GM21737 (cell line): Measurements from ENCODE around the gene CYP1A1.

Experiments used
- ATAC-seq: cut with Tn5 transposase; IDR thresholded peaks from one replicate; pipeline ENCODE4 v1.9.1; 2021; ENCODE audit warnings: mild to moderate bottlenecking, moderate library complexity; ENCODE audit not compliant: unreplicated experiment

CYP1A1 gene

DNA sequence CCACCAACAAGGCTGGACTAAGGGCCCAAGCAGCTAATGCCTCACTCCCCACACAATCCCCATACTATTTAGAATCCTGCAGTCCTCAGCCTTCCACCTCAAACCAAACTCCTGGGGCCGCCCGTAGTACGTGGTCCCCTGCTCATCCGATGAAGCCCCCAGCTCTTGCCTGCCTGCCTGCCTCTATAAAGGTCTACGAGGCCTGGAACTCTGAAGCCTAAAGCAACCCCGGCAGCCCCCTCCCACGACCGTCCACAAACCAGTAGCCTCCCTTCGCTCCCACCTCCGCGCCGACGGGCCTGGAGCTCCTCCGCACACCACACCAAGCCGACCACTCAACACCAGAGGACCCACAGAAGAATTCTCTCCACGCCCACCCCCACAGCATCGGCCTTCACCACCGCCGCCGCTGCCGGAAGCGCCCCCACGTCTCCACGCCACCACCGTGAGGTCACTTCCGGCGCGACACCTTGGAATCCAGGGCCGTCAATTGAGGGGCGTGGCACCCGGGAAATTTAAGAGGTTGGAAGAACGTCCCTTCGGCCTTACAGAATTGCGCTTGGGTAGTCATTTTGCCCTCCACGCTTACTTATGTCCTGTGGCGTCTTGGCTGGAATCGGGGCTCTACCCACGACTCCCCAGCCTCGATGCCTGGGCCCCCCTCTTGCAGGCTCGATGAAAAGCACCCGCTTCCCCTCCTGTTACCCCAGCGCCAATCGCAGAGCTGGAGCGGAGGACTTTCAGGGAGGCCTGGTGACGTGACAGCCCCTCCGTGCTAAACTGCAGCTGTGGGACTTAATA lies 29.5 kb downstream of the CYP1A1 start, which contains the start of gene EDC3:
Gene EDC3 (minus strand): TSS at position 428 of the 801 bp plus-strand sequence. CDS start 20,900 bp downstream, outside the sequence.
- ATAC-seq = peak; percentile 78

DNA sequence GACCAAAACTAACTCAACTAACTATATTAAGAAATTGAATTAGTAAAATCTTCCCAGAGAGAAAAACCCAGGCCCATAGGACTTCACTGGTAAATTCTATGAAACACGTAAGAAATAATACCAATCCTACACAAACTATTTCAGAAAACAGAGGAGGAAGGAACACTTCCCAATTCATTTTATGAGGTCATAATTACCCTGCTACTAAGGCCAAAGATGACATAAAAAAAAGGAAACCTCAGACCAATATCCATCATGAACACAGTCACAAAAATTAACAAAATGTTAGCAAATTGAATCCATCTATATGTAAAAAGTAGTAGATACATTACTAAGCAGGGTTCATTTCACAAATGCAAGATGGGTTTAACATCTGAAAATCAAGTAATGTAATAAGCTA lies 33.0 kb downstream of the CYP1A1 start:
- ATAC-seq = no peak

DNA sequence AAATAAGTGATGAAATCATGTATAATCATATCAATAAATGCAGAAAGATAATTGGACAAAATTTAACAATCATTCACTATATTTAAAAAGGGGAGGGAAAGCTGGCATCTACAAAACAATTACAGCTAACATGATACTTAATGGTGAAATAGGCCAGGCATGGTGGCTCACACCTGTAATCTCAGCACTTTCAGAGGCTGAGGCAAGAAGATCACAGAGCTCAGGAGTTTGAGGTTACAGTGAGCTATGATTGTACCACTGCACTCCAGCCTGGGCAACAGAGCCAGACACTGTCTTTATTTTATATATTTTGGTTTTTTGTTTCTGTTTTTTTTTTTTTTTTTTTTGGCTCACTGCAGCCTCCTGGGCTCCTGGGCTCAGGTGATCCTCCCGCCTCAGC lies 41.6 kb downstream of the CYP1A1 start:
- ATAC-seq = no peak

DNA sequence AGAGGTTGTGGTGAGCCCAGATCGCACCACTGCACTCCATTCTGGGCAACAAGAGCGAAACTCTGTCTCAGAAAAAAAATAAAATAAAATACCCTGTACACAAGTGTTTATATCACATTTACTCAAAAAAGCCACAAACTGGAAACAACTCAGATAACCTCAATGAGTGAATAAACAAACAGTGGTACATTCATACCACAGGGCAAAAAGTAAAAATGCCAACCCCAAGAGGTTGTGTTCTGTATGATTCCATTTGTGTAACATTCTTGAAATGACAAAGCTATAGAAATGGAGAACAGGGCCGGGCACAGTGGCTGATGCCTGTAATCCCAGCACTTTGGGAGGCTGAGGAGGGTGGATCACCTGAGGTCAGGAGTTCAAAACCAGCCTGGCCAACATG lies 42.4 kb downstream of the CYP1A1 start:
- ATAC-seq = no peak

DNA sequence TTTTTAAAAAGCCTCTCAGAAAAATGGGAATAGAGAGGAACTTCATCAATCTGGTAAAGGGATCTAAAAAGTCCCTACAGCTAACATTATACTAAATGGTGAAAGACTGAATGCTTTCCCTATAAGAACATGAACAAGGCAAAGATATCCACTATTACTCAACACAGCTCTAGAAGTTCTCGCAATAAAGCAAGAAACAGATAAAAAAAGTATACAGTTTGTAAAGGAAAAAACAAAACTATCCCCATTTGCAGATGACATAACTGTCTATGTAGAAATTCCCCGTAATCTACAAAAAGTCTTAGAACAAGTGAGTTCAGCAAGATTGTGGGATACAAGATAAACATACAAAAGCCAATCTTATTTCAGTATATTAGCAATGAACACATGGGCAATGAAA lies 44.9 kb downstream of the CYP1A1 start:
- ATAC-seq = no peak

DNA sequence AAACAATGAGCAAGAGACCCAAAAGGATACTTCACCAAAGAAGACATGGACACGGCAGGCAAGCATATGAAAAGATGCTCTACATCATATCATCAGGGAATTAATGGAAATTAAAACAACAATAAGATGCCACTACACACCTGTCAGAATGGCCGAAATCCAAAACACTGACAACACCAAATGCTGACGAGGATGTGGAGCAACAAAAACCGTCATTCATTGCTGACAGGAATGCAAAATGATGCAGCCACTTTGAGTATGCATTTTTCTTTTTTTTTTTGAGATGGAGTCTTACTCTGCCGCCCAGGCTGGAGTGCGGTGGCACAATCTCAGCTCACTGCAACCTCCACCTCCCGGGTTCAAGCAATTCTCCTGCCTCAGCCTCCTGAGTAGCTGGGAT lies 48.5 kb downstream of the CYP1A1 start:
- no peak for ATAC-seq

DNA sequence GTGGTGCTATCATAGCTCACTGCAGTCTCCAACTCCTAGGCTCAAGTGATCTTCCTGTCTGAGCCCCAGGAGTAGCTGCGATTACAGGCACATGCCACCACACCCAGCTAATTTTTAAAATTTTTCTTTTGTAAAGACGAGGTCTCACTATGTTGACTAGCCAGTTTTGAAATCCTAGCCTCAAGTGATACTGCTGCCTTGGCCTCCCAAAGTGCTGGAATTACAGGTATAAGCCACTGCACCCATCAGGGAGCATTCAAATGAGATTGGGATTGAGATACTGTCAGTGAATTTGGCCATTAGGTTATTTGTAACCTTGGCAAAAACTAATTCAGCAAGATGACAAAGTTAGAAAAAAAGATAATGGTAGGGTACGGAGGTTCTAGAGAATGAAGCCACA lies 51.2 kb downstream of the CYP1A1 start:
- ATAC-seq = no peak

DNA sequence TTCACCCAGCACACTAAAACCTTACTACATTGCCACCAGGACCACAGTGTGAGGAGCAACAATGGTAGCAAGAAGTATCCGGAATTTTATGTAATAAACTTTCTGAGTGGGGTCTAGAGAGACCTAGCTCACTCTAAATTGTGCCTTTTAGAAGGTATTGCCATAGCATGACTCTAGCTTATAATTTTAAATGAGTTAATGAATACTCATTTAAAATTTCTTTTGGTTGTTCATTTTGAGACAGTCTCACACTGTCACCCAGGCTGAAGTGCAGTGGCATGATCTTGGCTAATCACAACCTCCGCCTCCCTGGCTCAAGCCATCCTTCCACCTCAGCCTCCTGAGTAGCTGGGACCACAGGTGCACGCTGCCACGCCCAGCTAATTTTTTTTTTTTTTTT lies 55.7 kb downstream of the CYP1A1 start:
- ATAC-seq = no peak
